Activated CD4-positive, CD25-positive, alpha-beta regulatory T cell treated with anti-CD3 and anti-CD28 coated beads, Interleukin-2, amount 50 U/mL, for 24 hours (primary cell): Measurements from ENCODE around the gene XYLB.

Source experiments
- ATAC-seq, 2 donors: fragments of 150-1000 bp; cut with Tn5 transposase; one replicate each; pipeline ENCODE4 v1.10.0; 2021; ENCODE audit warnings: mild to moderate bottlenecking in 1 of 2, moderate library complexity in 1 of 2

XYLB gene

GRCh38 chr3:38457111-38458003 is 110.8 kb downstream of the XYLB start:
- ATAC-seq: no peak

DNA sequence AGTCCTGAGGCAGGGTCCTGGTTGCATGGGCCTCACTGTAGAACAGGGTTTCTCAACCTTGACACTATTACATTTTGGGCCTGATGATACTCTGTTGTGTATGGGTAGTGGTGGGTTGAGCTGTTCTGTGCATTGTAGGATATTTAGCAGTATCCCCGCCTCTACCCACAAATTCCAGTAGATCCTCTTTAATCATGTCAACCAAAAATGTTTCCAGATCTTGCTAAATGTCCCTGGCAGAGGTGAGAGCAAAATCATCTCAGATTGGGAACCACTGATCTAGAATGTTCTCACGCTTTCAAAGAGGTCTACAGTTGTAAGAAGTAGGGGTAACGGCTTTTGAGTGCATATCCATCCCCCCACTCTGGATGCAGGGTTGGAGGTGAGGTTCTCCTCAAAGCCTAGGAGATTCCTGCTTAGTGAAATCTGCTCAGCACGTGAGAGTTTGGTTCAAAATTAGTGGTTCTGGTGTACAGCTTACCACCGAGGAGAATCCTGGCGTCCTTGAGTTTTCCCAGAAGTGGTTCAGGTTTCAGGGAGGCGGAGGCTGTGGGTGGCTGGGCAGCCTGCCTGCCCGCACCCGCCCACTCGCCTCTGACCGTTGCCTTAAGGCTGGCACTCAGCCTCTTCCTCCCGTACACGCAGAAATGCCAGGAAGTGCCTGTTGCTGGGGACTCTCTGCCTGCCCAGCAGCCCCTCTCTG is 112.4 kb downstream of the XYLB start:
- no peak for ATAC-seq

DNA sequence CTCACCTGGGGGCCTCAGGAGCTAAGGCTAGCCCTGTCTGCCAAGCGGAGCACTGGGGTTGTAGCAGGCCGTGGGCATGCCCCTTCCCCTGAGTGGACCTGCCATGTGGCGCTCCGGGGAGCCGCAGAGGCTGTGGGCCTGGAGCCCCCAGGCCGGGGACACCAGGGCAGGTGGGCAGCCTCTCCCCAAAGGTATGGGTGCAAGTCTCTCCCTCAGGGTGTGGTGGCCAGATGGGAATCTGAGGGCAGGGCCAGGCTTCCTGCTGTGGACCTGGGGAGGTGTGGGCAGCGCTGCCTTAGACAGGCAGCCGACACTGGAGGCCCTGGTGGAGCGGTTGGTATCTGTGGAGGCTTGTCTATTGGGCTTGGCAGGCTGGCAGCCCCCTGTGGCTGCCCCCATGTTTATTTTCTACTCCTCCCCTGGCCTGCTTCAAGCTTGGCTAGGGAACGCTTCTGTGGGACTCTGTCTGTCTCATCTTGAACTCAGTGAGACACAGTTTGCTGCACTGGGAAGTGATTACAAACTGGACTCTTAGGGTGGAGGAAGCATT is 113.0 kb downstream of the XYLB start:
- no peak for ATAC-seq

- ATAC-seq: no peak
Measured at GRCh38 chr3:38460377-38461270, 114.0 kb downstream of the XYLB start.
